GM23338 (cell line): ENCODE data around the gene RPL22.

Experiments
- CTCF ChIP-seq, 2 experiments: fragments of 200-600 bp in 1 of 2; sonication (generic) in 1 of 2; conservative IDR thresholded peaks; 2 replicates each; pipeline versions ENCODE4 v1.5.1 to v1.6.1; 2016 to 2017; ENCODE audit warnings: antibody characterized with exemption in 2 of 2, low read depth in 2 of 2, mild to moderate bottlenecking in 2 of 2, moderate library complexity in 1 of 2
- EZH2 ChIP-seq: fragments of 200-600 bp; sonication (generic); IDR thresholded peaks from one replicate; pipeline ENCODE4 v1.8.0; 2017; ENCODE audit warnings: antibody characterized with exemption, mild to moderate bottlenecking, low read depth; ENCODE audit not compliant: unreplicated experiment
- NANOG ChIP-seq: IDR thresholded peaks from 2 replicates; pipeline ENCODE4 v1.6.1; 2016; ENCODE audit warnings: antibody characterized with exemption, borderline replicate concordance

- TF ChIP-seq CTCF (conservative IDR thresholded peaks at IDR 0.05; ENCODE audit: low read depth in 2 of 2) = no peak
- no peak for TF ChIP-seq EZH2
- TF ChIP-seq NANOG = no peak
Observed at GRCh38 chr1:6184083-6184783, 15.2 kb downstream of the RPL22 start.
